Peyer's patch (tissue), 4 donors: Measurements from ENCODE around the gene SYT13.

Experiments
- CTCF ChIP-seq, 6 experiments: fragments of 450-650 bp in 4 of 6; fragments of 200-600 bp in 2 of 6; sonication (generic) in 1 of 6; IDR thresholded peaks; one replicate each; pipeline ENCODE4 v1.5.1; 2017 to 2019; ENCODE audit warnings: antibody characterized with exemption in 6 of 6, mild to moderate bottlenecking in 3 of 6, moderate library complexity in 1 of 6
- POLR2A ChIP-seq, 2 donors: fragments of 450-650 bp; IDR thresholded peaks; one replicate each; pipeline ENCODE4 v1.5.1; 2017; ENCODE audit warnings: antibody characterized with exemption in 2 of 2, mild to moderate bottlenecking in 2 of 2, moderate library complexity in 2 of 2

- TF ChIP-seq CTCF (IDR thresholded peaks at IDR 0.05) (no peak), POLR2A (IDR thresholded peaks at IDR 0.05) (no peak)
Measured at GRCh38 chr11:45210846-45211245, 75.3 kb downstream of the SYT13 start.
